ENCODE data around the gene MICAL2.

MICAL2 gene

DNA sequence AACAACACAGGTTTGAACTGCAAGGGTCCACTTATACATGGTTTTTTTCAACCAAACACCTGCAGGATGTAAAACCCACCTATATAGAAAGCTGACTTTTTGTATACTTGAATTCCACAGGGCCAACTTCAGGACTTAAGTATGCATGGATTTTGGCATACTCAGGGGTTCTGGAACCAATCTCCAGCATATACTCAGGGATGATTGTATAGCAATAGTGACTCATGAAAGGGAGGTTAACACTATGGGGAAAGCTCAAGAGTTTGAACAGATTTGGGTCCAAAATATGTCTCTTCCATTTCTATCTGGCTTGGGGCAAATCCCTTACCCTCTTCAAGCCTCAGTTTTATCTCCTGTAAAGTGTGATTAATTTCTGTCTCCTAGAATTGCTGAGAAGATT is 94.9 kb downstream of the MICAL2 start:
- no peak for TF ChIP-seq ZFP30 (CRISPR knock-in tag; IDR thresholded peaks at IDR 0.05)
- TF ChIP-seq ZNF70 (CRISPR knock-in tag; IDR thresholded peaks at IDR 0.05): no peak
- no peak for TF ChIP-seq ZFP3 (CRISPR knock-in tag; IDR thresholded peaks at IDR 0.05)
- TF ChIP-seq ESRRG (CRISPR knock-in tag; IDR thresholded peaks at IDR 0.05): no peak
- TF ChIP-seq, protein P1, sequence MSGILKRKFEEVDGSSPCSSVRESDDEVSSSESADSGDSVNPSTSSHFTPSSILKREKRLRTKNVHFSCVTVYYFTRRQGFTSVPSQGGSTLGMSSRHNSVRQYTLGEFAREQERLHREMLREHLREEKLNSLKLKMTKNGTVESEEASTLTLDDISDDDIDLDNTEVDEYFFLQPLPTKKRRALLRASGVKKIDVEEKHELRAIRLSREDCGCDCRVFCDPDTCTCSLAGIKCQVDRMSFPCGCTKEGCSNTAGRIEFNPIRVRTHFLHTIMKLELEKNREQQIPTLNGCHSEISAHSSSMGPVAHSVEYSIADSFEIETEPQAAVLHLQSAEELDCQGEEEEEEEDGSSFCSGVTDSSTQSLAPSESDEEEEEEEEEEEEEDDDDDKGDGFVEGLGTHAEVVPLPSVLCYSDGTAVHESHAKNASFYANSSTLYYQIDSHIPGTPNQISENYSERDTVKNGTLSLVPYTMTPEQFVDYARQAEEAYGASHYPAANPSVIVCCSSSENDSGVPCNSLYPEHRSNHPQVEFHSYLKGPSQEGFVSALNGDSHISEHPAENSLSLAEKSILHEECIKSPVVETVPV (CRISPR knock-in tag; IDR thresholded peaks at IDR 0.05): no peak
- no peak for TF ChIP-seq TOX (CRISPR knock-in tag; IDR thresholded peaks at IDR 0.05; ENCODE audit: borderline replicate concordance)
- no peak for TF ChIP-seq ZNF565 (CRISPR knock-in tag; conservative IDR thresholded peaks at IDR 0.05; ENCODE audit: low read depth)
- TF ChIP-seq SNAI2 (CRISPR knock-in tag; IDR thresholded peaks at IDR 0.05): no peak
- TF ChIP-seq ZC3H10 (CRISPR knock-in tag; IDR thresholded peaks at IDR 0.05): no peak
- no peak for TF ChIP-seq ZNF8 (CRISPR knock-in tag; IDR thresholded peaks at IDR 0.05)
- no peak for TF ChIP-seq RARB (CRISPR knock-in tag; IDR thresholded peaks at IDR 0.05)
- TF ChIP-seq, protein P2, sequence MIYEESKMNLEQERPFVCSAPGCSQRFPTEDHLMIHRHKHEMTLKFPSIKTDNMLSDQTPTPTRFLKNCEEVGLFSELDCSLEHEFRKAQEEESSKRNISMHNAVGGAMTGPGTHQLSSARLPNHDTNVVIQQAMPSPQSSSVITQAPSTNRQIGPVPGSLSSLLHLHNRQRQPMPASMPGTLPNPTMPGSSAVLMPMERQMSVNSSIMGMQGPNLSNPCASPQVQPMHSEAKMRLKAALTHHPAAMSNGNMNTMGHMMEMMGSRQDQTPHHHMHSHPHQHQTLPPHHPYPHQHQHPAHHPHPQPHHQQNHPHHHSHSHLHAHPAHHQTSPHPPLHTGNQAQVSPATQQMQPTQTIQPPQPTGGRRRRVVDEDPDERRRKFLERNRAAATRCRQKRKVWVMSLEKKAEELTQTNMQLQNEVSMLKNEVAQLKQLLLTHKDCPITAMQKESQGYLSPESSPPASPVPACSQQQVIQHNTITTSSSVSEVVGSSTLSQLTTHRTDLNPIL (CRISPR knock-in tag; IDR thresholded peaks at IDR 0.05; ENCODE audit: low read depth): no peak
- TF ChIP-seq CSDC2 (CRISPR knock-in tag; IDR thresholded peaks at IDR 0.05): no peak
- no peak for TF ChIP-seq GLIS3 (CRISPR knock-in tag; IDR thresholded peaks at IDR 0.05)
- TF ChIP-seq, protein P3, sequence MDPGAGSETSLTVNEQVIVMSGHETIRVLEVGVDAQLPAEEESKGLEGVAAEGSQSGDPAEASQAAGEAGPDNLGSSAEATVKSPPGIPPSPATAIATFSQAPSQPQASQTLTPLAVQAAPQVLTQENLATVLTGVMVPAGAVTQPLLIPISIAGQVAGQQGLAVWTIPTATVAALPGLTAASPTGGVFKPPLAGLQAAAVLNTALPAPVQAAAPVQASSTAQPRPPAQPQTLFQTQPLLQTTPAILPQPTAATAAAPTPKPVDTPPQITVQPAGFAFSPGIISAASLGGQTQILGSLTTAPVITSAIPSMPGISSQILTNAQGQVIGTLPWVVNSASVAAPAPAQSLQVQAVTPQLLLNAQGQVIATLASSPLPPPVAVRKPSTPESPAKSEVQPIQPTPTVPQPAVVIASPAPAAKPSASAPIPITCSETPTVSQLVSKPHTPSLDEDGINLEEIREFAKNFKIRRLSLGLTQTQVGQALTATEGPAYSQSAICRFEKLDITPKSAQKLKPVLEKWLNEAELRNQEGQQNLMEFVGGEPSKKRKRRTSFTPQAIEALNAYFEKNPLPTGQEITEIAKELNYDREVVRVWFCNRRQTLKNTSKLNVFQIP (CRISPR knock-in tag; IDR thresholded peaks at IDR 0.05; ENCODE audit: borderline replicate concordance, low read depth): no peak
- TF ChIP-seq PPARA (CRISPR knock-in tag; IDR thresholded peaks at IDR 0.05; ENCODE audit: borderline replicate concordance): no peak
- TF ChIP-seq, protein P4, sequence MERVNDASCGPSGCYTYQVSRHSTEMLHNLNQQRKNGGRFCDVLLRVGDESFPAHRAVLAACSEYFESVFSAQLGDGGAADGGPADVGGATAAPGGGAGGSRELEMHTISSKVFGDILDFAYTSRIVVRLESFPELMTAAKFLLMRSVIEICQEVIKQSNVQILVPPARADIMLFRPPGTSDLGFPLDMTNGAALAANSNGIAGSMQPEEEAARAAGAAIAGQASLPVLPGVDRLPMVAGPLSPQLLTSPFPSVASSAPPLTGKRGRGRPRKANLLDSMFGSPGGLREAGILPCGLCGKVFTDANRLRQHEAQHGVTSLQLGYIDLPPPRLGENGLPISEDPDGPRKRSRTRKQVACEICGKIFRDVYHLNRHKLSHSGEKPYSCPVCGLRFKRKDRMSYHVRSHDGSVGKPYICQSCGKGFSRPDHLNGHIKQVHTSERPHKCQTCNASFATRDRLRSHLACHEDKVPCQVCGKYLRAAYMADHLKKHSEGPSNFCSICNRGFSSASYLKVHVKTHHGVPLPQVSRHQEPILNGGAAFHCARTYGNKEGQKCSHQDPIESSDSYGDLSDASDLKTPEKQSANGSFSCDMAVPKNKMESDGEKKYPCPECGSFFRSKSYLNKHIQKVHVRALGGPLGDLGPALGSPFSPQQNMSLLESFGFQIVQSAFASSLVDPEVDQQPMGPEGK (CRISPR knock-in tag; IDR thresholded peaks at IDR 0.05; ENCODE audit: borderline replicate concordance): no peak
- TF ChIP-seq BACH2 (CRISPR knock-in tag; IDR thresholded peaks at IDR 0.05; ENCODE audit: borderline replicate concordance): no peak
- peak; percentile 16; the same call in 2 of the 3 replicates for ATAC-seq

DNA sequence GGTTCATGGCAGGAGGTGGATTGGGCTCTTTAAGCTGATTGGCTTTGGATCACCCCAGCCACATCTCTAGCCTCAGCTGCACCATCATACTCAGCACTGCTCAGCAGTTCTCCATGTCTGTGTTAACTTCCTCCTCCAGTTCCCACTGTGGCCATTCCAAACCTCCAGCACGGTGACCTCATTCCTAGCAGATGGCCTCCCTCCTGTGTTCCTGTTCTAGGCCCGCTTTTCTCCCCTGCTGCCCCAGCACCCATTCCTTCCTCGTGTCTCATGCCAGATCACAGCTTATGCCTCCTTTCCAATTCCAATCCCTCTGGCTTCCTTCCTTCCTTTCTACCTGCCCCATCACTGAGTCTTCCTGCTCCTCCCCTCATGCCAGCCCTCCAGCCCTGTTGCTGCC is 96.1 kb downstream of the MICAL2 start:
- no peak for ATAC-seq
- TF ChIP-seq SNAI2 (CRISPR knock-in tag; IDR thresholded peaks at IDR 0.05) (no peak), ISL1 (CRISPR knock-in tag; IDR thresholded peaks at IDR 0.05) (no peak), ZFP30 (CRISPR knock-in tag; IDR thresholded peaks at IDR 0.05) (no peak), ESRRG (CRISPR knock-in tag; IDR thresholded peaks at IDR 0.05) (no peak), TCF4 (CRISPR knock-in tag; IDR thresholded peaks at IDR 0.05; ENCODE audit: borderline replicate concordance) (no peak), TOX (CRISPR knock-in tag; IDR thresholded peaks at IDR 0.05; ENCODE audit: borderline replicate concordance) (no peak), ARNTL (CRISPR knock-in tag; IDR thresholded peaks at IDR 0.05; ENCODE audit: borderline replicate concordance, low read depth) (no peak), OSR1 (CRISPR knock-in tag; IDR thresholded peaks at IDR 0.05) (no peak)

DNA sequence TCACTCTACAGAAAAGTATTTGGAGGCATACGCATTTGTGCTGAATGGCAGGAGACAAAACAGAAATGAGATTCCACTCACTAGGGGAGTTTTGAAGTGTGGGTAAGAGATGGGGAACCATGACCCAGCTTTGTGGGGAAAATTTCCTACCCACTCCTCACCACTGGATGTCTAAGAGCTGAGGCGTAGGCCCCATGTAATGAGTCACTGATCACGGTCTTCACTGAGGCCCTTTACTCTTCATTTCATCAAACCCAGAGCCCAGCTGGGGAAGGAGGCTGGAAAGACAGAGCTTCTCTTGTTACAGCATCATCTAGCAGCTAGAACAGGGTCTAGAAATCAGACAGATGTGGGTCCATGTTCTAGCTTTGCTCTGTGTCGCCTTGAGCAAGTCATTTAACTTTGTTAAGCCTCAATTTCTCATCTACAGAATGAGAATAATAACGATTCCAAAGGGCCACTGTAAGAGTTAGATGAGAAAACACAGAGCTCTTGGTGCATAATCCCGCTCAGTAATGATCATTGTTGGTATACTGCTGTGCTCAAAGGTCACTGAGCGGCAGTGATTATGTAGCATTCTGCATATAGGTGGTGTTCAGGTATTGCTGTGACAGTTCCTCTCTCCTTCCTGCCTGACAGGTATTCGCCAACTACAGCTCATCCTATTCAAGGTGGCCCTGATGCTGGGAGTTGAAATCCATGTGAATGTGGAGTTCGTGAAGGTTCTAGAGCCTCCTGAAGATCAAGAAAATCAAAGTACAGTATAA is 97.2 kb downstream of the MICAL2 start:
- no peak for ATAC-seq
- TF ChIP-seq TCF4 (CRISPR knock-in tag; IDR thresholded peaks at IDR 0.05; ENCODE audit: borderline replicate concordance) (no peak), ARNTL (CRISPR knock-in tag; IDR thresholded peaks at IDR 0.05; ENCODE audit: borderline replicate concordance, low read depth) (no peak), ZFP30 (CRISPR knock-in tag; IDR thresholded peaks at IDR 0.05) (no peak)

DNA sequence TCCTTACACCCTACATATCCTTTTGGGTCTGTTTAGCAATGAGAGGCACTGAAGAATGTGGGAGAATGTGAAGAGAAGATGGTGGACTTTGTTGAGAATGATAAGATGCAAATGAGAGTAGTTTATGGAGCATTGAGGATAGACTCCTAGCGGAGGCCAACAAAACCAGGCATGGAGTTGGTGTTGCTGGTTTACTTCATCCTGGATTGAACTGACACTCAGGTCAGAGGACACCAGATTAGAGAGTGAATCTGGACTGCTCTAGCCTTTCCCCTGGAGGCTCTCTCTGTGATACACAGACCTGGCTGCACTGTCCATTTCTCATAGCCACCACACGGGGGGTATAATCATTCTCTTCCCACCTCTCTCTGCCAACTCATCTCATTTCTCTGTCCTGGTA is 98.7 kb downstream of the MICAL2 start:
- no peak for ATAC-seq
- TF ChIP-seq, protein P2 (CRISPR knock-in tag; IDR thresholded peaks at IDR 0.05; ENCODE audit: low read depth): no peak
- TF ChIP-seq, protein P3 (CRISPR knock-in tag; IDR thresholded peaks at IDR 0.05; ENCODE audit: borderline replicate concordance, low read depth): no peak
- TF ChIP-seq CSDC2 (CRISPR knock-in tag; IDR thresholded peaks at IDR 0.05) (no peak), ESRRG (CRISPR knock-in tag; IDR thresholded peaks at IDR 0.05) (no peak)
- TF ChIP-seq, protein P5, sequence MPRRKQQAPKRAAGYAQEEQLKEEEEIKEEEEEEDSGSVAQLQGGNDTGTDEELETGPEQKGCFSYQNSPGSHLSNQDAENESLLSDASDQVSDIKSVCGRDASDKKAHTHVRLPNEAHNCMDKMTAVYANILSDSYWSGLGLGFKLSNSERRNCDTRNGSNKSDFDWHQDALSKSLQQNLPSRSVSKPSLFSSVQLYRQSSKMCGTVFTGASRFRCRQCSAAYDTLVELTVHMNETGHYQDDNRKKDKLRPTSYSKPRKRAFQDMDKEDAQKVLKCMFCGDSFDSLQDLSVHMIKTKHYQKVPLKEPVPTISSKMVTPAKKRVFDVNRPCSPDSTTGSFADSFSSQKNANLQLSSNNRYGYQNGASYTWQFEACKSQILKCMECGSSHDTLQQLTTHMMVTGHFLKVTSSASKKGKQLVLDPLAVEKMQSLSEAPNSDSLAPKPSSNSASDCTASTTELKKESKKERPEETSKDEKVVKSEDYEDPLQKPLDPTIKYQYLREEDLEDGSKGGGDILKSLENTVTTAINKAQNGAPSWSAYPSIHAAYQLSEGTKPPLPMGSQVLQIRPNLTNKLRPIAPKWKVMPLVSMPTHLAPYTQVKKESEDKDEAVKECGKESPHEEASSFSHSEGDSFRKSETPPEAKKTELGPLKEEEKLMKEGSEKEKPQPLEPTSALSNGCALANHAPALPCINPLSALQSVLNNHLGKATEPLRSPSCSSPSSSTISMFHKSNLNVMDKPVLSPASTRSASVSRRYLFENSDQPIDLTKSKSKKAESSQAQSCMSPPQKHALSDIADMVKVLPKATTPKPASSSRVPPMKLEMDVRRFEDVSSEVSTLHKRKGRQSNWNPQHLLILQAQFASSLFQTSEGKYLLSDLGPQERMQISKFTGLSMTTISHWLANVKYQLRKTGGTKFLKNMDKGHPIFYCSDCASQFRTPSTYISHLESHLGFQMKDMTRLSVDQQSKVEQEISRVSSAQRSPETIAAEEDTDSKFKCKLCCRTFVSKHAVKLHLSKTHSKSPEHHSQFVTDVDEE (CRISPR knock-in tag; IDR thresholded peaks at IDR 0.05): no peak
